Natural killer cell (primary cell): ENCODE measurements around the gene GALNT9. TPM values are rescaled to one million over a fixed set of nuclear protein-coding genes. Genes with fewer than 3 reads are reported as not detected.

Experiments used
- ATAC-seq, 3 donors: fragments of 150-1000 bp in 2 of 3; fragments of 200-7000 bp in 1 of 3; cut with Tn5 transposase; 1 replicate in 1 of 3; 2 replicates in 2 of 3; pipeline ENCODE4 v1.10.0; 2021; ENCODE audit warnings: mild to moderate bottlenecking in 2 of 3, moderate library complexity in 2 of 3
- DNase-seq, 2 donors: peaks; one replicate each; pipeline versions ENCODE4 v3.0.0 to v3.0.0-alpha.2; 2013 to 2021; ENCODE audit warnings: mixed read lengths in 1 of 2
- H3K27ac ChIP-seq: one replicate; pipeline ENCODE4 v1.5.1; 2013; ENCODE audit warnings: mild to moderate bottlenecking, low read length
- H3K27me3 ChIP-seq: one replicate; pipeline ENCODE4 v1.6.1; 2013; ENCODE audit warnings: low read length; ENCODE audit not compliant: control insufficient read depth, insufficient read depth
- H3K36me3 ChIP-seq: one replicate; pipeline ENCODE4 v1.6.1; 2013; ENCODE audit warnings: low read length; ENCODE audit not compliant: control insufficient read depth, insufficient read depth
- H3K4me1 ChIP-seq: one replicate; pipeline ENCODE4 v1.6.1; 2013; ENCODE audit warnings: low read length; ENCODE audit not compliant: control insufficient read depth, insufficient read depth
- H3K4me3 ChIP-seq: one replicate; pipeline ENCODE4 v1.5.1; 2013; ENCODE audit warnings: low read length
- H3K9me3 ChIP-seq: one replicate; pipeline ENCODE4 v1.6.1; 2013; ENCODE audit warnings: low read length; ENCODE audit not compliant: control insufficient read depth, insufficient read depth
- H3K27ac Mint-ChIP-seq, 2 donors: one replicate each; pipeline ENCODE4 v1.8.0; 2022; ENCODE audit warnings: mild to moderate bottlenecking in 2 of 2, mixed read lengths in 2 of 2, moderate library complexity in 1 of 2
- H3K27me3 Mint-ChIP-seq, 2 donors: one replicate each; pipeline ENCODE4 v1.8.0; 2022; ENCODE audit warnings: low read depth in 2 of 2, mixed read lengths in 2 of 2
- H3K36me3 Mint-ChIP-seq: one replicate; pipeline ENCODE4 v1.8.0; 2022; ENCODE audit warnings: mixed read lengths
- H3K4me1 Mint-ChIP-seq, 2 donors: one replicate each; pipeline ENCODE4 v1.8.0; 2022; ENCODE audit warnings: mixed read lengths in 2 of 2
- H3K4me3 Mint-ChIP-seq: one replicate; pipeline ENCODE4 v1.8.0; 2022; ENCODE audit warnings: mild to moderate bottlenecking, moderate library complexity, mixed read lengths
- H3K9me3 Mint-ChIP-seq, 2 donors: one replicate each; pipeline ENCODE4 v1.8.0; 2022; ENCODE audit warnings: mixed read lengths in 2 of 2
- CTCF ChIP-seq: fragments of 200-600 bp; IDR thresholded peaks from one replicate; pipeline ENCODE4 v1.8.0; 2022; ENCODE audit warnings: antibody characterized with exemption
- whole genome bisulfite sequencing: methylation state at CpG from one replicate; pipeline ENCODE4 v1.1.7; 2013; ENCODE audit warnings: missing lambda C conversion rate; ENCODE audit not compliant: insufficient coverage; 5-methylcytosine and 5-hydroxymethylcytosine counted together
- intact Hi-C: fragments of 100-400 bp; cut with micrococcal nuclease; formaldehyde crosslinking; loops from one replicate; pipeline ENCODE4 v1.14.2; 2022
- total RNA-seq, 4 donors: library from RNA; stranded (reverse); fragments of 120-200 nt in 1 of 4; gene quantifications; one replicate each; pipeline versions ENCODE4 v1.2.3 to v1.2.4, GENCODE V29; 2013 to 2022

The GALNT9 gene
- total RNA-seq, 3 donors from 2014 or later (not counting 1 experiment from before 2014, with no cell fraction given): not detected

DNA sequence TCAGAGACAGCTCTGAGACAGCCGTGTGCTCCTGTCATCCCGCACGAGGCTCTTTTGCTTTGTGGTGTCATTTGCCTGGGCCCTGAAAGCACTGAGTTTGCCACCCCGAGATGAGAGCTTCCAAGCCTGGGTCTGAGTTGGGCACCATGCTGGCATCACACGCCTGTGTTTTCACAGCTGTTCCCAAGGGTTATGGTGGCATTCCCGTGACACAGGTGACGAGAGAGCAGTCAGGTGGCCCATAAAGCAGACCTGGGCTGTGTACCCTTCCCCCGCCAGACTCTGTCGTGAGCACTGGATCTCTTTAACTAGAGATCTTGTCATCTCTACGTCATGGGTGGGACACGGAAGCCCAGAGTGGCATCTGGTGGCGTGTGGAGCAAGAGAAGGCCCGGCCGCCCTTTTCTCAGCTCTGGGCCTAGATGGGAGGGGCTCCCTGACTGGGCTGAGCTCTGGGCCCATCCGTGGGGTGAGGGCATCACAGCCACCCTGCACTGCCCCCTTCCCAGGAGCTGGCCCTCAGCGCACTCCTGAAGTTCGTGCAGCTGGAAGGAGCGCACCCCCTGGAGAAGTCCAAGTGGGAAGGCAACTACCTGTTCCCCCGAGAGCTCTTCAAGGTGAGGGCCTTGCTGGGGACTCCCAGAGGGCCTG lies 182.5 kb downstream of the GALNT9 start:
- Histone ChIP-seq H3K4me3 (no peak overlapping the region), H3K9me3 (no peaks in the 10 kb centered on the region), H3K27ac (no peak overlapping the region), H3K27me3 (no peaks in the 10 kb centered on the region), H3K36me3 (peaks cover 18% of the 10 kb centered on the region), H3K4me1 (peaks cover 27% of the 10 kb centered on the region)
- H3K4me3 Mint-ChIP-seq: peak overlapping the region; percentile 25
- no peak for TF ChIP-seq CTCF
- no peaks in the 10 kb centered on the region for H3K9me3 Mint-ChIP-seq
- 95% methylated on average over 19 of the region's 19 CpGs for whole genome bisulfite sequencing
- no peaks in the 10 kb centered on the region for H3K27me3 Mint-ChIP-seq
- H3K27ac Mint-ChIP-seq: peak overlapping the region; percentile 40 to 96
- ATAC-seq: no peak
- H3K4me1 Mint-ChIP-seq: peaks cover 11 to 24% of the 10 kb centered on the region in 2 donors
- intact Hi-C loops: no loop called here
- no peak for DNase-seq
- H3K36me3 Mint-ChIP-seq: no peaks in the 10 kb centered on the region

Other genes starting within 250 kb of the GALNT9 start
- 10 to 100 TPM; 39.5 to 55.9 (median 54.2) TPM for gene DDX51, start 185.3 kb downstream of the GALNT9 start, total RNA-seq
- gene NOC4L, start 185.1 kb downstream of the GALNT9 start, total RNA-seq: 10 to 100 TPM; 21.0 to 30.2 (median 21.7) TPM
- gene FBRSL1, start 160.6 kb upstream of the GALNT9 start, total RNA-seq: 10 to 100 TPM; 67.5 to 78.0 (median 76.2) TPM